ENCODE results near the gene MYO3A. TPM values are rescaled to one million over a fixed set of nuclear protein-coding genes. Genes with fewer than 3 reads are reported as not detected.
A peak's percentile ranks its signal among the peaks of the same experiment; 100 is the strongest.

The MYO3A gene
- total and polyA plus RNA-seq, 8 donors, result 0.21 to 3.9 (median 3.2) TPM

GRCh38 chr10:26217396-26218086, 283.5 kb downstream of the MYO3A start:
- intact Hi-C loops (cut with DNase I), result no loop called here
- H3K4me3 ChIP-seq, result no peak overlapping the region
- no peak for DNase-seq

GRCh38 chr10:26219676-26220075, 285.6 kb downstream of the MYO3A start:
- no peaks in the 10 kb centered on the region for H3K36me3 ChIP-seq
- no peaks in the 10 kb centered on the region for H3K9me3 ChIP-seq
- no peak for TF ChIP-seq CTCF (IDR thresholded peaks at IDR 0.05)
- H3K27ac ChIP-seq, result no peak overlapping the region
- peaks cover 4 to 24% of the 10 kb centered on the region in 2 donors for H3K4me1 ChIP-seq
- intact Hi-C loops (cut with DNase I), result no loop called here
- H3K4me3 ChIP-seq, result no peak overlapping the region
- peaks cover 73 to 92% of the 10 kb centered on the region in 2 donors for H3K27me3 ChIP-seq
- ATAC-seq (no peak), DNase-seq (no peak)

More at GRCh38 chr10:26217396-26218086, 283.5 kb downstream of the MYO3A start:
- no peak overlapping the region for H3K27ac ChIP-seq
- peaks cover 4 to 24% of the 10 kb centered on the region in 2 donors for H3K4me1 ChIP-seq
- peak; percentile 49 for ATAC-seq
- no peaks in the 10 kb centered on the region for H3K9me3 ChIP-seq
- peaks cover 95 to 100% of the 10 kb centered on the region in 2 donors for H3K27me3 ChIP-seq
- H3K36me3 ChIP-seq, result no peaks in the 10 kb centered on the region
- no peak for TF ChIP-seq CTCF (IDR thresholded peaks at IDR 0.05)

GRCh38 chr10:26220901-26221300, 286.9 kb downstream of the MYO3A start:
- ATAC-seq, result no peak
- Histone ChIP-seq H3K36me3 (no peaks in the 10 kb centered on the region), H3K9me3 (no peaks in the 10 kb centered on the region), H3K27ac (no peak overlapping the region), H3K4me3 (no peak overlapping the region), H3K27me3 (peaks cover 61 to 88% of the 10 kb centered on the region in 2 donors), H3K4me1 (peaks cover 4 to 18% of the 10 kb centered on the region in 2 donors)
- no peak for DNase-seq
- no peak for TF ChIP-seq CTCF (IDR thresholded peaks at IDR 0.05)
- intact Hi-C loops (cut with DNase I), result no loop called here

GRCh38 chr10:26221541-26221940, 287.5 kb downstream of the MYO3A start:
- Histone ChIP-seq H3K36me3 (no peaks in the 10 kb centered on the region), H3K4me3 (no peak overlapping the region), H3K4me1 (peaks cover 4 to 12% of the 10 kb centered on the region in 2 donors), H3K9me3 (no peaks in the 10 kb centered on the region), H3K27ac (no peak overlapping the region), H3K27me3 (peaks cover 55 to 82% of the 10 kb centered on the region in 2 donors)
- ATAC-seq (no peak), DNase-seq (no peak)
- no peak for TF ChIP-seq CTCF (IDR thresholded peaks at IDR 0.05)
- intact Hi-C loops (cut with DNase I), result no loop called here

GRCh38 chr10:26222563-26222962, 288.5 kb downstream of the MYO3A start:
- no peak overlapping the region for H3K4me3 ChIP-seq
- no peak for DNase-seq
- ATAC-seq, result no peak
- intact Hi-C loops (cut with DNase I), result no loop called here
- H3K27me3 ChIP-seq, result peaks cover 44 to 80% of the 10 kb centered on the region in 2 donors
- no peak for TF ChIP-seq CTCF (IDR thresholded peaks at IDR 0.05)
- peaks cover 4 to 6% of the 10 kb centered on the region in 2 donors for H3K4me1 ChIP-seq
- no peak overlapping the region for H3K27ac ChIP-seq
- no peaks in the 10 kb centered on the region for H3K9me3 ChIP-seq
- no peaks in the 10 kb centered on the region for H3K36me3 ChIP-seq

All from left lung (tissue), 10 donors.